HG03521 (cell line): ENCODE results near the gene COL11A2.

Source experiments
- ATAC-seq: cut with Tn5 transposase; IDR thresholded peaks from one replicate; pipeline ENCODE4 v1.9.1; 2021; ENCODE audit warnings: mild to moderate bottlenecking, moderate library complexity; ENCODE audit not compliant: unreplicated experiment

Gene COL11A2

GRCh38 chr6:33120001-33120400, 72.3 kb downstream of the COL11A2 start:
- no peak for ATAC-seq

GRCh38 chr6:33118525-33119123, 73.6 kb downstream of the COL11A2 start:
- no peak for ATAC-seq

- no peak for ATAC-seq
Observed at GRCh38 chr6:33117811-33118277, 74.4 kb downstream of the COL11A2 start.

- ATAC-seq, result no peak
Observed at GRCh38 chr6:33116841-33117711, 75.2 kb downstream of the COL11A2 start.

GRCh38 chr6:33116417-33116816, 75.8 kb downstream of the COL11A2 start:
- ATAC-seq, result no peak

- ATAC-seq, result no peak
Observed at GRCh38 chr6:33114406-33114805, 77.9 kb downstream of the COL11A2 start.

- no peak for ATAC-seq
Observed at GRCh38 chr6:33113755-33114154, 78.5 kb downstream of the COL11A2 start.
